HCT116 (cell line): Measurements from ENCODE around the gene DCAF10. TPM values are rescaled to one million over a fixed set of nuclear protein-coding genes. Genes with fewer than 3 reads are reported as not detected.

Experiments used
- ATAC-seq: fragments of 200-7000 bp; cut with Tn5 transposase; 2 replicates; pipeline ENCODE4 v1.9.1; 2020; ENCODE audit warnings: mild to moderate bottlenecking, moderate library complexity
- BruUV-seq: library from RNA; stranded (reverse); fragments of 400-500 nt; replicated peaks from 2 replicates; lab custom pipeline; 2021; lab: Mats Ljungman, UMichigan
- CTCF ChIA-PET: fragments of 300-600 bp; sonication (Branson Sonifier 250); formaldehyde crosslinking; loops from one replicate; lab custom pipeline; 2021; ENCODE audit warnings: antibody characterized with exemption; lab: Charles Lee
- POLR2A ChIA-PET: fragments of 300-600, 350-600 bp; sonication (Branson Sonifier 250); formaldehyde crosslinking; loops from one replicate; lab custom pipeline; 2021; ENCODE audit warnings: antibody characterized with exemption; lab: Charles Lee
- RAD21 ChIA-PET, 2 experiments: fragments of 300-600 bp; sonication (Branson Sonifier 250); formaldehyde crosslinking; loops; one replicate each; lab custom pipeline; 2023; ENCODE audit warnings: low total read pairs in 2 of 2; ENCODE audit not compliant: uncharacterized antibody in 2 of 2, unreplicated experiment in 2 of 2, low non-redundant PET in 1 of 2; lab: Charles Lee
- DNase-seq: peaks from one replicate; pipeline ENCODE4 v3.0.0-alpha.2; 2010; ENCODE audit warnings: low read depth, low spot score
- H2AFZ ChIP-seq: fragments of 200-600 bp; shearing (Covaris generic), sonication (generic); 2 replicates; pipeline ENCODE4 v1.6.1; 2017; ENCODE audit warnings: low read depth, mixed run types, mixed read lengths, antibody characterized with exemption, low read length; ENCODE audit not compliant: poor library complexity, severe bottlenecking
- H3K27ac ChIP-seq: 2 replicates; pipeline ENCODE4 v1.5.1; 2012; ENCODE audit warnings: low read depth, low read length
- H3K27me3 ChIP-seq: fragments of 200-600 bp; sonication (generic); 2 replicates; pipeline ENCODE4 v1.6.1; 2016; ENCODE audit warnings: mixed run types, low read length, mixed read lengths; ENCODE audit not compliant: insufficient read depth
- H3K36me3 ChIP-seq, 2 experiments: fragments of 200-500 bp in 1 of 2; fragments of 200-600 bp in 1 of 2; sonication (Bioruptor generic) in 1 of 2; sonication (generic) in 1 of 2; 2 replicates each; pipeline versions ENCODE4 v1.5.1 to v1.6.1; 2014 to 2016; ENCODE audit warnings: low read length in 2 of 2, inconsistent platforms in 1 of 2, mixed read lengths in 1 of 2, mixed run types in 1 of 2; ENCODE audit not compliant: insufficient read depth in 2 of 2, control insufficient read depth in 1 of 2
- H3K4me1 ChIP-seq, 2 experiments: fragments of 200-600 bp in 1 of 2; sonication (generic) in 1 of 2; 2 replicates each; pipeline versions ENCODE4 v1.5.1 to v1.6.1; 2012 to 2017; ENCODE audit warnings: low read length in 2 of 2, inconsistent platforms in 1 of 2, mild to moderate bottlenecking in 1 of 2, mixed read lengths in 1 of 2, mixed run types in 1 of 2, moderate library complexity in 1 of 2; ENCODE audit not compliant: insufficient read depth in 2 of 2, control insufficient read depth in 1 of 2
- H3K4me2 ChIP-seq: fragments of 200-600 bp; sonication (generic); 2 replicates; pipeline ENCODE4 v1.6.1; 2017; ENCODE audit warnings: mixed run types, low read length, mixed read lengths
- H3K4me3 ChIP-seq, 2 experiments: fragments of 200-600 bp in 1 of 2; sonication (generic) in 1 of 2; replicated peaks in 1 of 2; 2 replicates each; pipeline ENCODE4 v1.5.1; 2011 to 2016; ENCODE audit warnings: low read length in 2 of 2, control low read depth in 1 of 2, low read depth in 1 of 2, mild to moderate bottlenecking in 1 of 2, mixed read lengths in 1 of 2, mixed run types in 1 of 2
- H3K79me2 ChIP-seq: fragments of 200-600 bp; sonication (generic); 2 replicates; pipeline ENCODE4 v1.6.1; 2017; ENCODE audit warnings: mild to moderate bottlenecking, mixed run types, low read length, moderate library complexity, mixed read lengths; ENCODE audit not compliant: insufficient read depth
- H3K9ac ChIP-seq: fragments of 200-600 bp; sonication (generic); 2 replicates; pipeline ENCODE4 v1.6.1; 2016; ENCODE audit warnings: low read length, mixed read lengths
- H3K9me2 ChIP-seq: fragments of 200-600 bp; sonication (generic), shearing (Covaris generic); 2 replicates; pipeline ENCODE4 v1.6.1; 2017; ENCODE audit warnings: mixed run types, mild to moderate bottlenecking, moderate library complexity; ENCODE audit not compliant: insufficient read depth
- H3K9me3 ChIP-seq, 2 experiments: fragments of 200-500 bp in 1 of 2; fragments of 200-600 bp in 1 of 2; sonication (Bioruptor generic) in 1 of 2; sonication (generic) in 1 of 2; 2 replicates each; pipeline ENCODE4 v1.6.1; 2014 to 2017; ENCODE audit warnings: low read length in 2 of 2, mixed read lengths in 2 of 2, inconsistent platforms in 1 of 2, low read depth in 1 of 2, mild to moderate bottlenecking in 1 of 2, mixed run types in 1 of 2, moderate library complexity in 1 of 2; ENCODE audit not compliant: control insufficient read depth in 1 of 2, insufficient read depth in 1 of 2
- H4K20me1 ChIP-seq: fragments of 200-600 bp; sonication (generic), shearing (Covaris generic); 2 replicates; pipeline ENCODE4 v1.6.1; 2017; ENCODE audit warnings: mixed run types, mild to moderate bottlenecking, moderate library complexity; ENCODE audit not compliant: insufficient read depth
- CBX3 ChIP-seq: IDR thresholded peaks from 2 replicates; pipeline ENCODE4 v1.6.1; 2012; ENCODE audit warnings: low read depth
- EGR1 ChIP-seq: IDR thresholded peaks from 2 replicates; pipeline ENCODE4 v1.6.1; 2012; ENCODE audit warnings: low read depth
- ELF1 ChIP-seq: IDR thresholded peaks from 2 replicates; pipeline ENCODE4 v1.6.1; 2012; ENCODE audit warnings: low read depth, borderline replicate concordance
- EZH2 ChIP-seq: fragments of 200-600 bp; sonication (generic); IDR thresholded peaks from 2 replicates; pipeline ENCODE4 v1.6.1; 2017; ENCODE audit warnings: antibody characterized with exemption, mixed run types
- EZH2phosphoT487 ChIP-seq: fragments of 200-600 bp; IDR thresholded peaks from 2 replicates; pipeline ENCODE4 v1.6.1; 2018; ENCODE audit warnings: antibody characterized with exemption, borderline replicate concordance
- FOSL1 ChIP-seq: IDR thresholded peaks from 2 replicates; pipeline ENCODE4 v1.6.1; 2012; ENCODE audit warnings: low read depth
- POLR2A ChIP-seq: IDR thresholded peaks from 2 replicates; pipeline ENCODE4 v1.7.0; 2011; ENCODE audit warnings: borderline replicate concordance; ENCODE audit not compliant: insufficient read depth, insufficient read length; ENCODE audit errors: extremely low read depth
- RAD21 ChIP-seq: IDR thresholded peaks from 2 replicates; pipeline ENCODE4 v1.6.1; 2012; ENCODE audit warnings: low read depth, mild to moderate bottlenecking
- SP1 ChIP-seq: IDR thresholded peaks from 2 replicates; pipeline ENCODE4 v1.6.1; 2012; ENCODE audit warnings: low read depth
- SRF ChIP-seq: IDR thresholded peaks from 2 replicates; pipeline ENCODE4 v1.6.1; 2012; ENCODE audit warnings: low read depth
- TCF7L2 ChIP-seq: IDR thresholded peaks from 2 replicates; pipeline ENCODE4 v1.7.0; 2011; ENCODE audit warnings: borderline replicate concordance, inconsistent platforms; ENCODE audit not compliant: insufficient read depth, insufficient read length; ENCODE audit errors: extremely low read depth
- ZNF274 ChIP-seq: fragments of 200-500 bp; sonication (Bioruptor generic); IDR thresholded peaks from 2 replicates; pipeline ENCODE4 v1.6.1; 2014; ENCODE audit warnings: mild to moderate bottlenecking, low read depth, low read length, inconsistent platforms
- intact Hi-C: fragments of 100-400 bp; cut with micrococcal nuclease; formaldehyde crosslinking; loops from 2 replicates; pipeline ENCODE4 v1.10.0; 2022
- total RNA-seq: library from RNA; stranded (reverse); gene quantifications from one replicate; pipeline ENCODE4 v1.2.1, GENCODE V29; 2021; ENCODE audit not compliant: unreplicated experiment
- TF ChIP-seq, protein P1 (sequence below), 3 experiments: fragments of 200-600 bp in 1 of 3; sonication (generic) in 1 of 3; IDR thresholded peaks in 2 of 3; conservative IDR thresholded peaks in 1 of 3; 2 replicates each; pipeline ENCODE4 v1.5.1; 2012 to 2017; ENCODE audit warnings: low read depth in 2 of 3, low read length in 2 of 3, antibody characterized with exemption in 1 of 3, borderline replicate concordance in 1 of 3, control low read depth in 1 of 3, mild to moderate bottlenecking in 1 of 3, mixed read lengths in 1 of 3, mixed run types in 1 of 3, moderate library complexity in 1 of 3; ENCODE audit not compliant: insufficient read depth in 1 of 3
- TF ChIP-seq, protein P2 (sequence below): IDR thresholded peaks from 2 replicates; pipeline ENCODE4 v1.6.1; 2012

Gene DCAF10
- total RNA-seq, 1 experiment from 2014 or later: 20.6 TPM

DNA sequence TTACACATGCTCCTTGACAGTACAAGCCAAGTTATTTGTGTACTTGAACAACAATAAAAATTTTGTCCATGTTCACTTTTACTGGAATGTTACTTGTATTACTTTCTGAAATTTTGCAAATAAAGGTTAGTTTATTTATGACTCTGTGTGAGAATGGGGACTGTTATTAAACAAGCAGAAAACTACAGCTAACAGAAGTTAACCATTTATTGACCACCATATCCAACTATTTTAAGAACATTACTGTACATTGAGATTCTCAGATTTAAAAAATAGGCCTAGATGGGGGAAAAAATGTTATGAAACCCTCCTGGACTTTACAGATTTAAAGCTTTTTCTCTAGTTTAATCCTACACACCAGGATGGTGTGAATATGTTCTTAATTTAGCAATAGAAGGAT, 101.5 kb downstream of the DCAF10 start (continued):
- TF ChIP-seq, protein P1, sequence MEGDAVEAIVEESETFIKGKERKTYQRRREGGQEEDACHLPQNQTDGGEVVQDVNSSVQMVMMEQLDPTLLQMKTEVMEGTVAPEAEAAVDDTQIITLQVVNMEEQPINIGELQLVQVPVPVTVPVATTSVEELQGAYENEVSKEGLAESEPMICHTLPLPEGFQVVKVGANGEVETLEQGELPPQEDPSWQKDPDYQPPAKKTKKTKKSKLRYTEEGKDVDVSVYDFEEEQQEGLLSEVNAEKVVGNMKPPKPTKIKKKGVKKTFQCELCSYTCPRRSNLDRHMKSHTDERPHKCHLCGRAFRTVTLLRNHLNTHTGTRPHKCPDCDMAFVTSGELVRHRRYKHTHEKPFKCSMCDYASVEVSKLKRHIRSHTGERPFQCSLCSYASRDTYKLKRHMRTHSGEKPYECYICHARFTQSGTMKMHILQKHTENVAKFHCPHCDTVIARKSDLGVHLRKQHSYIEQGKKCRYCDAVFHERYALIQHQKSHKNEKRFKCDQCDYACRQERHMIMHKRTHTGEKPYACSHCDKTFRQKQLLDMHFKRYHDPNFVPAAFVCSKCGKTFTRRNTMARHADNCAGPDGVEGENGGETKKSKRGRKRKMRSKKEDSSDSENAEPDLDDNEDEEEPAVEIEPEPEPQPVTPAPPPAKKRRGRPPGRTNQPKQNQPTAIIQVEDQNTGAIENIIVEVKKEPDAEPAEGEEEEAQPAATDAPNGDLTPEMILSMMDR (IDR thresholded peaks at IDR 0.05 in 2 of 3, conservative IDR thresholded peaks at IDR 0.05 in 1 of 3; ENCODE audit: borderline replicate concordance in 1 of 3, insufficient read depth in 1 of 3, low read depth in 2 of 3, low read length in 2 of 3): no peak
- TF ChIP-seq CBX3 (no peak), POLR2A (no peak)

DNA sequence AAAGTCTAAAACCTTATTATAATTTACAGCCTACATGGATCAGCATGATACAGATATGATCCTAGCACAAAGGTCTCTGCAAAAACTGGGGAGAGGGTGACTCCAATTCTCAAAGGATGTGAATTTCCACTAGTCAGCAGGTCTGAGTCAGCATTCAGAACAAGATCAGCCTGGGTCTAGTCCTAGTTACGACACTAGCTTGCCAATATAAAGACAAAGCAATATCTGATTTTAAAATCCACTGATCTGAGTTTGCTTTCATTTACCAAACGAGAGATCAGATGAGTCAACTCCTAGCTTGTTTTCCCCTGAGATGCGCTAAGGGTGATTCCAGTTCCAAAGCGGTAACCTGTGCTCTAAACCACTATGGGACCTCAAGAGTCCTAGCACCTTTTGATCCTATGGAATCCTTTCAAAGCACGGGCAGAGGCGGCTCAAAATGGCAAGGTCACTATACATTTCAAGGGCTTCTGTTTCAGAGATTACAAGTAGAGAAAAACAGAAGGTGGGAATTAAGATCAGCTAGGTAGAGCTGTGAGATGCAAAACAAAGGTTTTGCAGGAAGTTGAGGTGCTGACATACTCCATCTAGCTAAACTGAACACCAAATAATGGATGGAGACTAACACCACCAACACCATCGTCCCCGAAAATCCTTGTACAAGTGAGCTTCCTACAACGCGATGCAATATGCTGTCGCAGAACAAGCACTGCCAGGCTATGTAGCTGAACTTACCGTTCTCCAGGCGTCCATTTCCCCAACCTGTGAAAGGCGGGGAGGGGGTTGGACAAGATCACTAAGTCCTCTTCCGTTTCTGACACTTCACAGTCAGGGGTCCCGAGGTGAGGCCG, 102.4 kb downstream of the DCAF10 start:
- CTCF ChIA-PET: interaction anchor here (1.2 kb wide), 1 partner anchor 10 kb away, joined by 5 read pairs; no protein-coding TSS in a partner anchor
- Histone ChIP-seq H2AFZ (no peak overlapping the region), H3K27ac (peak overlapping the region; percentile 88), H4K20me1 (no peaks in the 10 kb centered on the region), H3K27me3 (no peaks in the 10 kb centered on the region), H3K79me2 (peaks cover 39% of the 10 kb centered on the region), H3K9me3 (no peaks in the 10 kb centered on the region), H3K4me1 (peaks cover 9 to 18% of the 10 kb centered on the region in 2 experiments; a peak in 2 of 4 replicates), H3K9me2 (no peaks in the 10 kb centered on the region), H3K4me2 (peak overlapping the region; percentile 92), H3K4me3 (peak overlapping the region; percentile 83 to 87), H3K9ac (peak overlapping the region; percentile 80), H3K36me3 (peaks cover 2 to 8% of the 10 kb centered on the region in 2 experiments; a peak in 2 of 4 replicates)
- TF ChIP-seq, protein P1 (IDR thresholded peaks at IDR 0.05 in 2 of 3, conservative IDR thresholded peaks at IDR 0.05 in 1 of 3; ENCODE audit: borderline replicate concordance in 1 of 3, insufficient read depth in 1 of 3, low read depth in 2 of 3, low read length in 2 of 3): no peak
- no peak for TF ChIP-seq EZH2
- no peak for TF ChIP-seq FOSL1
- TF ChIP-seq SP1: no peak
- no peak for TF ChIP-seq ZNF274
- no peak for TF ChIP-seq SRF
- no peak for TF ChIP-seq ELF1
- TF ChIP-seq RAD21: no peak
- TF ChIP-seq, protein P2, sequence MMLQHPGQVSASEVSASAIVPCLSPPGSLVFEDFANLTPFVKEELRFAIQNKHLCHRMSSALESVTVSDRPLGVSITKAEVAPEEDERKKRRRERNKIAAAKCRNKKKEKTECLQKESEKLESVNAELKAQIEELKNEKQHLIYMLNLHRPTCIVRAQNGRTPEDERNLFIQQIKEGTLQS: no peak
- no peak for TF ChIP-seq TCF7L2
- no peak for TF ChIP-seq EGR1
- no peak for TF ChIP-seq EZH2phosphoT487
- POLR2A ChIA-PET: no interaction called here
- RAD21 ChIA-PET: no interaction called here
- intact Hi-C loops: loop anchor here (5.0 kb wide), 1 partner anchor 101 kb away; the partner anchor contains the start of gene DCAF10
- BruUV-seq: TSS peak; percentile 48
- ATAC-seq (peak; percentile 6), DNase-seq (no peak)
